Stomach (tissue), 4 donors: ENCODE data around the gene COL18A1.

Experiments used
- EP300 ChIP-seq: sonication (generic); formaldehyde crosslinking; IDR thresholded peaks from one replicate; pipeline ENCODE4 v1.6.1; 2017; ENCODE audit warnings: antibody characterized with exemption
- POLR2A ChIP-seq, 4 donors: fragments of 450-650 bp; IDR thresholded peaks; one replicate each; pipeline ENCODE4 v1.6.1; 2016; ENCODE audit warnings: antibody characterized with exemption in 4 of 4, control low read depth in 2 of 4, mild to moderate bottlenecking in 1 of 4, moderate library complexity in 1 of 4
- POLR2AphosphoS5 ChIP-seq, 3 donors: sonication (generic); formaldehyde crosslinking; IDR thresholded peaks; one replicate each; pipeline ENCODE4 v1.6.1; 2016; ENCODE audit warnings: antibody characterized with exemption in 3 of 3
- TF ChIP-seq, protein P1 (sequence below), 7 experiments: fragments of 450-650 bp in 4 of 7; fragments of 200-600 bp in 3 of 7; sonication (generic) in 3 of 7; IDR thresholded peaks; one replicate each; pipeline ENCODE4 v1.5.1; 2016 to 2019; ENCODE audit warnings: antibody characterized with exemption in 7 of 7, control low read depth in 2 of 7, mild to moderate bottlenecking in 1 of 7

DNA sequence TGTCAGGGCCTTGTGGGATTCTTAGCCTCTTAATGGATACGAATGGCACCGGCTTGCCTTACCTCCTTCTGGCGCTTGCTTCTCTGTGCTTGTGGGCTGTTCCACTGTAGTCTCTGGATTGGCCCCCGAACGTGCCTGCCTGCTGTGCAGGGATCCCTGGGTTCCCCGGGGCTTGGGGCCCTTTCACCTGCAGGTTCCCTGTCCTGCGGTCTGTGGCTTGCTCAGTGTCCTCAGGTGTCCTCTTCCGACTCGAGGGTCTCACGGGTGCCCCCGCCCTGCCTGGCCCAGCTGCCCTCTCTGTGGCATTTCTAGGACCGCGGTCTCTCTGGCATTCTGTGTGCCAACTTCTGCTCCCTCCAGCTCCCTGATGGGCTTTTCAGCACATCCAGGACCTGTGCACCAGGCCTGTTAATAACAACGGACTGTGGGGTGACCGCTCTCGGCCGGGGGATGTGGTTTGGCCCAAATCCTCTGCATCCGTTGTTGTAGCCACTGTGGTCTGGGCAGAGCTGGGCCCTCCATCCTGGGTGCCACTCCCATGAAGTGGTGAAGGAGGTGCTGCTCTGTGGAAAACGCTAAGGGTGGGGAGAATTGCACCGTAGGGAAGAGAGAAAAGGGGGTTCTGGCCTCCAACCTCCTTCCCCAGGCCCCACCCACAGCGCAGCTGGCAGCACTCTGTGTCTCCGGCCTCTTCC is 12.4 kb downstream of the COL18A1 start:
- no peak for TF ChIP-seq EP300
- TF ChIP-seq, protein P1, sequence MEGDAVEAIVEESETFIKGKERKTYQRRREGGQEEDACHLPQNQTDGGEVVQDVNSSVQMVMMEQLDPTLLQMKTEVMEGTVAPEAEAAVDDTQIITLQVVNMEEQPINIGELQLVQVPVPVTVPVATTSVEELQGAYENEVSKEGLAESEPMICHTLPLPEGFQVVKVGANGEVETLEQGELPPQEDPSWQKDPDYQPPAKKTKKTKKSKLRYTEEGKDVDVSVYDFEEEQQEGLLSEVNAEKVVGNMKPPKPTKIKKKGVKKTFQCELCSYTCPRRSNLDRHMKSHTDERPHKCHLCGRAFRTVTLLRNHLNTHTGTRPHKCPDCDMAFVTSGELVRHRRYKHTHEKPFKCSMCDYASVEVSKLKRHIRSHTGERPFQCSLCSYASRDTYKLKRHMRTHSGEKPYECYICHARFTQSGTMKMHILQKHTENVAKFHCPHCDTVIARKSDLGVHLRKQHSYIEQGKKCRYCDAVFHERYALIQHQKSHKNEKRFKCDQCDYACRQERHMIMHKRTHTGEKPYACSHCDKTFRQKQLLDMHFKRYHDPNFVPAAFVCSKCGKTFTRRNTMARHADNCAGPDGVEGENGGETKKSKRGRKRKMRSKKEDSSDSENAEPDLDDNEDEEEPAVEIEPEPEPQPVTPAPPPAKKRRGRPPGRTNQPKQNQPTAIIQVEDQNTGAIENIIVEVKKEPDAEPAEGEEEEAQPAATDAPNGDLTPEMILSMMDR (IDR thresholded peaks at IDR 0.05): no peak
- TF ChIP-seq POLR2A (IDR thresholded peaks at IDR 0.05): no peak
- no peak for TF ChIP-seq POLR2AphosphoS5 (IDR thresholded peaks at IDR 0.05)
